ENCODE measurements around the gene PTPRK. TPM values are rescaled to one million over a fixed set of nuclear protein-coding genes. Genes with fewer than 3 reads are reported as not detected.

Gene PTPRK
- total and polyA plus RNA-seq, 10 of the 15 experiments (the other 5 are each of a cell fraction or from before 2014, with no cell fraction given), result 0.23 to 1.9 (median 0.55) TPM

DNA sequence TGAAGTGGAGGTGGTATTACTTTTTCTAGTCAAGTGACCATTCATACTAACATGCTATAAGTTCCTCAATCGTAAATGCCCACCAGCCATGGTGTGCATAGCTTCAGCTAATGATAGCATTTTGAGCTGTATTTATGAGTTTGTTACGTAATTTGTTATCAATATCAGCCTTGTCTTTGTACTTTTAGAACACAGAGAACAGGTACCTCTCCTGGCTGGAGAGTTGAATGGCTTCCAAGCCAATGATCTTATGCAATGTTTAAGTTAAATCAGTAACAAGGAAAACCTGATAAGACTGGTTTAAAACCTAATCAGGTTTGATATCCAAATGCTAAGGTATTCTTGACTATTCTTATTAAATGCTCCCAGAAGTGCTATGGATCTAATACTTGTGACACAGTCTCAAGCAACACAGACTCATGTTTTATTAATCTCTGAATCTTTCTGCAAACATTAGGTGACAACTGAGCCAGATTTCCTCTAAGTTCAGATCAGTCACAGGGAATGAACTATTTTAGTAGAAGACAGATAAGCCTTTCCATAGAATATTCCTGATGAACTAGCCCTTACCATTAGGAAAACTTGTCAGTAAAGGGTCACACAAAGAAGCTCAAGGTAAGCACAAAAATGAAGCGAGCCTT, 154.8 kb downstream of the PTPRK start (continued):
- TF ChIP-seq SREBF2 (IDR thresholded peaks at IDR 0.05; ENCODE audit: low read length), result no peak
- TF ChIP-seq ZZZ3 (IDR thresholded peaks at IDR 0.05; ENCODE audit: control insufficient read depth, insufficient read length, low read depth), result no peak

GRCh38 chr6:128364766-128365519, 155.5 kb downstream of the PTPRK start:
- Histone ChIP-seq H4K20me1 (ENCODE audit: control insufficient read depth, insufficient read depth) (no peaks in the 10 kb centered on the region), H3K27me3 (replicated peaks in 1 of 2; ENCODE audit: control insufficient read depth in 2 of 2, insufficient read depth in 2 of 2, low read length in 1 of 2) (no peaks in the 10 kb centered on the region), H3K27ac (ENCODE audit: control insufficient read depth, insufficient read depth) (no peak overlapping the region), H3K4me3 (no peak overlapping the region), H3K9me3 (replicated peaks; ENCODE audit: control insufficient read depth, insufficient read depth, low read length) (no peaks in the 10 kb centered on the region), H3K9ac (ENCODE audit: control insufficient read depth, insufficient read depth, low read length) (no peak overlapping the region), H3K4me2 (ENCODE audit: control insufficient read depth, insufficient read depth) (no peak overlapping the region), H3K36me3 (ENCODE audit: control insufficient read depth in 2 of 2, insufficient read depth in 2 of 2, low read length in 1 of 2) (no peaks in the 10 kb centered on the region), H3K79me2 (ENCODE audit: control insufficient read depth, insufficient read depth, low read length) (no peaks in the 10 kb centered on the region), H3K4me1 (ENCODE audit: control insufficient read depth, insufficient read depth, low read length) (no peaks in the 10 kb centered on the region), H2AFZ (ENCODE audit: control insufficient read depth, low read depth, low read length) (no peak overlapping the region)
- 8% methylated on average over 3 of the region's 3 CpGs for WGBS (ENCODE audit: insufficient coverage, insufficient replicate concordance, low lambda C conversion rate, missing lambda C conversion rate)
- DNase-seq (ENCODE audit: low read depth, low spot score), result no peak
- FAIRE-seq, result no peak
- ChIA-PET SMC1A (ENCODE audit: uncharacterized antibody, unreplicated experiment) (no interaction called here), CTCF (no interaction called here), POLR2A (no interaction called here), RAD21 (ENCODE audit: unreplicated experiment) (interaction anchor here (0.6 kb wide), 1 partner anchor 366 kb away, joined by 3 read pairs; no protein-coding TSS in a partner anchor)
- in situ Hi-C loops (cut with MboI), result no loop called here
- BruUV-seq (replicated peaks), result no TSS peak
- no peak for ATAC-seq
- intact Hi-C loops (cut with micrococcal nuclease; ENCODE audit: unreplicated experiment), result no loop called here
- TF ChIP-seq ZNF274 (IDR thresholded peaks at IDR 0.05; ENCODE audit: insufficient read depth, insufficient read length) (no peak), EED (IDR thresholded peaks at IDR 0.05; ENCODE audit: low read depth) (no peak), ZSCAN29 (IDR thresholded peaks at IDR 0.05) (no peak), RCOR1 (conservative IDR thresholded peaks at IDR 0.05; ENCODE audit: low read depth, low read length) (no peak), RAD21 (IDR thresholded peaks at IDR 0.05; ENCODE audit: insufficient read depth, low read depth, low read length) (no peak), ELK1 (IDR thresholded peaks at IDR 0.05; ENCODE audit: low read depth, low read length) (no peak), CTCF (IDR thresholded peaks at IDR 0.05 in 2 of 3, conservative IDR thresholded peaks at IDR 0.05 in 1 of 3; ENCODE audit: control insufficient read depth in 2 of 3, extremely low read depth in 1 of 3, insufficient read depth in 1 of 3, low read depth in 3 of 3, low read length in 3 of 3) (no peak), POLR2AphosphoS5 (IDR thresholded peaks at IDR 0.05; ENCODE audit: low read length) (no peak), POLR2A (IDR thresholded peaks at IDR 0.05; ENCODE audit: low read depth, low read length) (no peak), POU2F2 (IDR thresholded peaks at IDR 0.05; ENCODE audit: borderline replicate concordance, low read depth, low read length) (no peak), SPI1 (IDR thresholded peaks at IDR 0.05; ENCODE audit: borderline replicate concordance, insufficient read depth, low read depth, low read length) (no peak), NFYB (IDR thresholded peaks at IDR 0.05; ENCODE audit: insufficient read depth, low read depth, low read length) (no peak), USF1 (IDR thresholded peaks at IDR 0.05; ENCODE audit: borderline replicate concordance, extremely low read length, insufficient read depth, low read depth, low read length) (no peak)
- TF ChIP-seq, protein P1, sequence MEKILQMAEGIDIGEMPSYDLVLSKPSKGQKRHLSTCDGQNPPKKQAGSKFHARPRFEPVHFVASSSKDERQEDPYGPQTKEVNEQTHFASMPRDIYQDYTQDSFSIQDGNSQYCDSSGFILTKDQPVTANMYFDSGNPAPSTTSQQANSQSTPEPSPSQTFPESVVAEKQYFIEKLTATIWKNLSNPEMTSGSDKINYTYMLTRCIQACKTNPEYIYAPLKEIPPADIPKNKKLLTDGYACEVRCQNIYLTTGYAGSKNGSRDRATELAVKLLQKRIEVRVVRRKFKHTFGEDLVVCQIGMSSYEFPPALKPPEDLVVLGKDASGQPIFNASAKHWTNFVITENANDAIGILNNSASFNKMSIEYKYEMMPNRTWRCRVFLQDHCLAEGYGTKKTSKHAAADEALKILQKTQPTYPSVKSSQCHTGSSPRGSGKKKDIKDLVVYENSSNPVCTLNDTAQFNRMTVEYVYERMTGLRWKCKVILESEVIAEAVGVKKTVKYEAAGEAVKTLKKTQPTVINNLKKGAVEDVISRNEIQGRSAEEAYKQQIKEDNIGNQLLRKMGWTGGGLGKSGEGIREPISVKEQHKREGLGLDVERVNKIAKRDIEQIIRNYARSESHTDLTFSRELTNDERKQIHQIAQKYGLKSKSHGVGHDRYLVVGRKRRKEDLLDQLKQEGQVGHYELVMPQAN (conservative IDR thresholded peaks at IDR 0.05), result no peak

Data from GM12878 (cell line).